Gastroesophageal sphincter (tissue), 3 donors: Measurements from ENCODE around the gene GRM8.

Source experiments
- CTCF ChIP-seq, 4 experiments: fragments of 200-600 bp in 2 of 4; fragments of 450-650 bp in 2 of 4; sonication (generic) in 1 of 4; IDR thresholded peaks; one replicate each; pipeline ENCODE4 v1.5.1; 2017 to 2019; ENCODE audit warnings: antibody characterized with exemption in 4 of 4, mild to moderate bottlenecking in 2 of 4, moderate library complexity in 2 of 4
- POLR2AphosphoS5 ChIP-seq: sonication (generic); formaldehyde crosslinking; IDR thresholded peaks from one replicate; pipeline ENCODE4 v1.6.1; 2017; ENCODE audit warnings: antibody characterized with exemption

- TF ChIP-seq POLR2AphosphoS5 (no peak), CTCF (IDR thresholded peaks at IDR 0.05) (no peak)
Observed at GRCh38 chr7:126608339-126608776, 644.4 kb downstream of the GRM8 start.
